COLO668 (cell line): Measurements from ENCODE around the gene C19orf85.

Experiments used
- DNase-seq: peaks from one replicate; lab custom pipeline; 2025; ENCODE audit not compliant: unreplicated experiment; lab: John Stamatoyannopoulos, UW

The C19orf85 gene

GRCh38 chr19:55478364-55478763 is 13.8 kb upstream of the C19orf85 start:
- DNase-seq: no peak

DNA sequence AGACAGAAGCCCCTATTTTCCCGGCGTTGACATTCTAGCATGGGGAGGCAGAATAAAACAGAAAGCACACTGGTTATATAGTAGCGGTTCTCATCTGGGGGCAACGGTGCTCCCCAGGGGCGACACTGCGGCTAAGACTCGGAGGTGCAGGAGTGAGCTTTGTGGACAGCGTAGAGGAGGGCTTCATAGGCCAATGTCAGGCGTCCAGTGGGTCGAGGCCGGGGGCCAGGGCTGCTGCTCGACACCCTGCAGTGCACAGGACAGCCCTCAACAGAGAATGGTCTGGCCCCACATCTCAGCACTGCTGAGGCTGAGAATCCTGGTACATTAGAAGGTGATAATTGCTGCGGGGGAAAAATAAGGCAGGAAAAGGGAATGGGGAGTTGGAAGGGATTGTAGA is 13.4 kb upstream of the C19orf85 start:
- no peak for DNase-seq

DNA sequence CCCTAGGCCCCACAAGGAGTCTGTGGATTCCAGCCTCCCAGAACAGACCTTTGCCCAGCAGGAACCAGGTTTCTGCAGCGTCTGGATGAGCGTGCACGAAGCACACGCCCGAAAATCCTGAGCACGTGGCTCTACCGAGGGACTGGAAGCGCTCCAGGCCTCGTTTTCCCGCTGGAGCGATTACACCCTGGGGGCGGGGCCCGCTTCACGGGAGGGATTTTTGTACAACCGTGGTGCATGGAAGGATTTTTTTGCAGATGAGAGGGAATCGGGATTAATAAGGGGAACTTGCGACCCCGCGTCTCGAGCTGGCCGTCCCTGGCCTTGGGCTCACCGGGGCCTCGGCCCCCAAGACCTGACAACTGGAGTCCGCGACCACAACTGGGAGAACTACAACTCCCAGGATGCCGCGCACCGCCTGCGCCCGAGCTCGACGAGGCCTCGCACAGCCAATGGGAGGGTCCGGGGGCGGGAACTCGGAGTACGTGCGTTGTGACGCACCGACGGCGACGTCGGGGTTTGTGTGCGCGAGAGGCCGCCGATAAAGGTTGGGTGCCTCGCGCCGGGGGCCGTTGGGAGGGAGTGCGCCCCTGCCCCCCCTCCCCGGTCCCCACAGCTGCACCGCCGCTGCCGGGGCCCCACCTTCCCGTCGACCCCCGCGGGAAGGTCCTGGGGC is 11.7 kb upstream of the C19orf85 start, which contains the start of gene ZNF628:
ZNF628 (plus strand) TSS at position 518 of the 676 bp plus-strand sequence. CDS start 3,294 bp downstream, outside the sequence.
- DNase-seq: peak; percentile 98

- DNase-seq: no peak
Observed at GRCh38 chr19:55474269-55475265, 10.0 kb upstream of the C19orf85 start.

GRCh38 chr19:55473225-55474012 is 8.9 kb upstream of the C19orf85 start:
- DNase-seq: no peak

- DNase-seq: no peak
Observed at GRCh38 chr19:55472463-55472862, 7.9 kb upstream of the C19orf85 start.

DNA sequence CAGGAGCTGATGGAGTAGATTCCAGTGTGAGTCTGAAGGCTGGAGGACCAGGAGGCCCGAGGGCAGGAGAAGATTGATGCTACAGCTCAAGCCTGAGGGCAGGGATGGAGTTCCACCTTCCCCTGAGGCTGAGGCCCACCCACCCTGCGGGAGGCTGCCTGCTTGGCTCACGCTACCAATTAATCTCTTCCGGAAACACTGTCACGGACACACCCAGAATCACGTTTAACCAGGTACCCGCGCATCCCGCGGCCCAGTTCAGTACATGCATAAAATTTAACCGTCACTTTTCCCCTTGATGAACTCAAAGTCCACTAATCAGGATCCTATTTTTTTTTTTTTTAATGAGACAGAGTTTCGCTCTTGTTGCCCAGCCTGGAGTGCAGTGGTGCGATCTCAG is 6.7 kb upstream of the C19orf85 start:
- DNase-seq: no peak

DNA sequence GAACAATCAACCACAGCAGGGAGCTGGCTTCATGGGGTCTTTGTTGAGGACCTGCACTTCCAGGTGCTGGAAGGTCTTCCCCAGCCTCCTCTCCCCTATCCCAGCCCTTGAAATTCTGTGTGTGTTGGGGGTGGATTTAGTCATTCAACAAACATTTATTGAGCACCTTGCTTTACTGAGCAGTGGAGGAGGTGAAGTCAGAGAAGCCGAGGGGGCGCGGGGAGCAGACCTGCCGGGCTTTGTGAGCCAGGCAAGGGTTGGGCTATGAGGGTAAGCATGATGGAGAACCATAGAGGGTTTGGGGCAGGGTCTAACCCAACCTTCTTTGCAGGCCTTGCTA is 3.5 kb upstream of the C19orf85 start:
- no peak for DNase-seq

DNA sequence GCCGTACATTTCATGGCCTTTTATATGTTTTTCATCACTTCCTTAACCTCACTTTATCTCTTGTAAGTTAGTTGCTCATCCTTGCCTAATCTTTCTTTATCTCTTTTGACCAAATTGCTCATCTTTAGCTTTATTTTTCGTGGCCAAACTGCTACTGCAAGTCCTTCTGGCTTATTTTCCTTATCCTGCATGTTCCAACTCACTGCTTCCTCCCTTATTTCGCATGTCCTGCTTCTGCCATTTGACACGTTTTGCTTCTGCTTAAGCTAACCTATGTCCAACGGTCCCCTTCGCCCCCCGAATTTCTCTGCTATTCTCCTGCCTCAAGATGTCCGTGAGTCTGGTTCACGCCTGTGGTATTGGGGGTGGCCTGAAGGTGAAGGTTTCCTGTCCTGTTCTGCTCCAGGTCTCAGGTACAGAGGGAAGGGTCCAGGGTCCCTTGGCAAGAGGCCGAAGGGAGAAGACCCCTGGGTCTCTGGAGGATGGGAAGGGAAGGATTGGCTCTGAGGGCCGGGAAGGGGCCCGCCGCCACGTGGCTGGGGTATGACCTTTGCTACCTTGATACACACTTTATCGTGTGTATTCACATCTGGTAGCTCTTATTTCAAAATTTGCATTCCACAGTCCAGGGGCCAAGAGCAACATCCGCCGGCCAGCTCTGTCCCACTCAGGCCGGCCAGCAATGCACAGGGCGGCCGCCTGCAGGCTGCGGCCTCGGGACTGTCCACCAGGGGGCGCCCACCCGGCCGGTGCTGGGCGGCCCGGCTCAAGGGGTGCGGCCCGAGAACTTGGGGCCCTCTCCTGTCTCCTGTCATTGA is 2.9 kb upstream of the C19orf85 start:
- DNase-seq: peak; percentile 43

GRCh38 chr19:55466241-55466614 is 1.7 kb upstream of the C19orf85 start:
- DNase-seq: no peak

DNA sequence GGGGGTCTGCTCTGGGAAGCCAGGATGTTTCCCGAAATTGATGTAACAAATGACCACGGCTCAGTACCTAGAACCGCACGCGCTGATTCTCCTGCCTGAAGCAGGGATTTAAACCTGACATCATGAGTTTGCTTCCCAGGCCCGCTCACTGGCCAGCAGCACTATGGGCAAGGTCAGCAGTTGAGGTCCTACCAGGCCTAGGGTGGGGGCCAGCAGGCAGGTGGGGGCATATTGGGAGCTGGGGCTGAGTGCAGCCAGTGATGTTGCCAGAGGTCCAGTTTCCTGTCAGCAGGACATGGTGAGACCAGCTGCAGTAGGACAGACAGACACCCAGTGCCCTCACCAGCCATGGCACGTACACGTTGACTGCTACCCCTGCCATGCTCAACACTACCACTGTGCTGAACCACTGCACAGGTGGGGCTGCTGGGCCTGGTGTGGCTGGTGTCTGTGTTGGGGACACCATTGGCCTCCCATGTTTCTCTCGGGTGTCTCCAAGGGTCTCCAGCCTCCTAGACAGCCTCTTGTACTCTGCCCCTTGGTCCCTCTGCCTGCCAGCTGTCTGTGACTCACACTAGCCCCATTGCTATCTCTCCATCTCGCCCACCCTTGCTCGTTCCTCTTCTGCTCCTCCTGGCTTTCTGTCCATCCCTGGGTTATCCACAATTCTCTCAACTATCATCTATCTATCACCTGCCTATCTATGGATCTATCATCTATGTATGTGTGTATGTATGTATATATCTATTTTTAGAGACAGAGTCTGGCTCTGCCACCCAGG is 1.1 kb upstream of the C19orf85 start:
- DNase-seq: no peak

GRCh38 chr19:55464039-55464661 is 401 bp downstream of the C19orf85 start:
- DNase-seq: no peak

DNA sequence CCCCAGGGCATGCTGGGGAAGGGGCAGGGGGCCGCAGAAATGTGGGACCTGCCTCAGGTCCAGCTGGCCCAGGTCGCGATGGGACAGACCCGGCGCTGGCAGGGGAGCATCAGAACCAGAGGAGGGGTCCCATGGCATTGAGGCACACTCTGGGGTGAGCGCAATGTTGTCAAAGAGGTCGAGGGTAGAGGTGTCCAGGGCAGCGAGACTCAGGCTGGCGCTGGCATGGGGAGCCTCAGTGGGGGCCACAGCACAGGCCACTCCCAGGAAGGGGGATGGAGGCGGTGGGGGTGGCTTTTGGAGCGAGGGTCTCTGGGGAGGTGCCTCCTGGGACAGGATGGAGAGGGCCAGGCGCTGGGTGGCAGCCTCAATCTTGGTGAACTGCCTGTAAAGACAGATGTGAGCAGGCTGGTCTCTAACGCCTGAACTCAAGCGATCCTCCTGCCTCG is 944 bp downstream of the C19orf85 start:
- DNase-seq: no peak

DNA sequence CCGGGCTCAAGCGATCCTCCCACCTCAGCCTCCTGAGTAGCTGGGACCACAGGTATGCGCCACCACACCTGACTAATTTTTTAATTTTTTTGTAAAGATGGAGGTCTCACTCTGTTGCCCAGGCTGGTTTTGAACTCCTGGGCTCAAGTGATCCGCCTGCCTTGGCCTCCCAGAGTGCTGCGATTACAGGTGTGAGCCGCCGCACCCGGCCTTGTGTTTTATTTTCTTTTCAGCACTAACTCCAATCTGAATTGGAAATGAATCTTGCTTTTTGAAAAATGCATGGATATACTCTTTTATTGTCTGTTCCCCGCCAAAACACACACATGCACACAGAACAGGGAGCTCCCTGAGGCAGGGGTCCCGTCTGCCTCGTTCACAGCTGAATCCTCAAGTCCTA is 1.8 kb downstream of the C19orf85 start:
- no peak for DNase-seq

- peak; percentile 16 for DNase-seq
Observed at GRCh38 chr19:55461974-55462626, 2.5 kb downstream of the C19orf85 start.

DNA sequence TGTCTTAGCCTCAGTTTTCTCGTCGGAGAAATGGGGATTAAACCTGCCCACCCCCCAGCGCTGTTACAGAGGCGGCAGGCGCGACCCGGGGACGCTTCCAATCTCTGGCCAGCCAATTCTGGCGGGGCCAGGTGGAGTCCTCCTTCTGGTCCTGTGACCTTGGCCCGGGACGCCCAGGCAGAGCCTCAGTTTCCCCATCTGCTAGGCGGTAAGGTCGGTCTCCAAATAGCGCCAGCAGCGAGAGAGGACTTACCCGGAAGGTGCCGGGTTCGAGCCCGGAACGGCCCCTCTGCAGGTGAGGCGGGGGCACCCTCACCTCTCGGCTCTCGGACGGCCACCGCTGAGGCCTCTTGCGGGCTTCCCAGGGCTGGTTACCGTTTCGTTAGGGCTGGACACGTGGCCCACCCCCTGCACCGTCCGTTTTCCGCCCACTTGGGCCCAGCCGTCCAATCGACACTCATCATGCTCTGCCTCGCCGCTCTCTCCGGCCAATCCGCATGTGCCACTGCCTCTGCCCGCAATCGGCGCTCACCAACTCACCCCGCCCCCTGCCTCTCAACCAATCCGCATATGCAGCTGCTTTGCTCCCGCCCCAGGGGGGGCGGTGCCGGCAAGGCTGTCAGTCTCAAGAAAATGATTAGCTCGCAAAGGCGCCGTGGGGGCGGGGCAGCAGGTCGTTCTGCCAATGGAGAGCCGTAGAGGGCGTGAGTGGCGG is 3.1 kb downstream of the C19orf85 start, which contains the start of gene ISOC2:
ISOC2 (minus strand) TSS at position 384 of the 715 bp plus-strand sequence. CDS start 5,156 bp downstream, outside the sequence.
- peak; percentile 100 for DNase-seq

DNA sequence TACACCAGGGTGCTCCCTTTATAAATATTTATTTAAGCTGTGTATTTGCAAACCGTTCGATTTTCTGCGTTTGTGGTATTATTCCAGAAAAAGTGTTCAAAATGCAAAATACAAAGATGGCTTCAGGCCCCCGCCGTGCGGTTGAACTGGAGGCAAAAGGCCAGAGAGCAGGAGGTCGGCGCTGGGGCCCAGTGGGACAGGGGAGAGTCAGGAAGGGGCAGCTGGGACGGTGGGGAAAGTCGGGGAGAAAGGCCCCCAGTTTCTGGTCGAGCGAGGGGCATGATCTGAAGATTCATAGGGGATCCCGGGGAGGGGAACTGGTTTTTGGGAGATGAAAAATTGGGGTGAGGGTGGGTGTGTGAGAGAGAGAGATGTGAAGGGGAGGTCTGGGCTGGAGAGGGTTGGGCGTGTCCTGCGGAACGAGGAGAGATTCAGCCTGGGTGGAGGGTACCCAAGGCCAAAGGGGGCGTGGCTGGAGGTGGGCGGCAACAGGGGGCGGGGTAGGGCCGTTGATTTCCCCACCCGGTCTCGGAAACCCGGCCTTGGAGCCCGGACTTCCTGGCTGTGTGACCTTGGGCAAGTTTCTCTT is 3.8 kb downstream of the C19orf85 start:
- DNase-seq: peak; percentile 68
